HEK293T (cell line): ENCODE measurements around the gene PITX2.

Experiments
- ARNT ChIP-seq: fragments of 450-650 bp; IDR thresholded peaks from 2 replicates; pipeline ENCODE4 v1.6.1; 2017; ENCODE audit warnings: mild to moderate bottlenecking
- BHLHE40 ChIP-seq: fragments of 450-650 bp; IDR thresholded peaks from 2 replicates; pipeline ENCODE4 v1.6.1; 2016; ENCODE audit warnings: mild to moderate bottlenecking, moderate library complexity, borderline replicate concordance
- CTBP1 ChIP-seq: fragments of 450-650 bp; IDR thresholded peaks from 2 replicates; pipeline ENCODE4 v1.6.1; 2016; ENCODE audit warnings: borderline replicate concordance
- FOXM1 ChIP-seq: fragments of 450-650 bp; IDR thresholded peaks from 2 replicates; pipeline ENCODE4 v1.6.1; 2017; ENCODE audit warnings: mild to moderate bottlenecking, borderline replicate concordance
- LEF1 ChIP-seq: fragments of 450-650 bp; IDR thresholded peaks from 2 replicates; pipeline ENCODE4 v1.6.1; 2017; ENCODE audit warnings: mild to moderate bottlenecking, borderline replicate concordance
- SP1 ChIP-seq: fragments of 450-650 bp; IDR thresholded peaks from 2 replicates; pipeline ENCODE4 v1.6.1; 2017
- TARDBP ChIP-seq: fragments of 450-650 bp; IDR thresholded peaks from 2 replicates; pipeline ENCODE4 v1.6.1; 2016
- TF ChIP-seq, protein P1 (sequence below): fragments of 450-650 bp; IDR thresholded peaks from 2 replicates; pipeline ENCODE4 v1.6.1; 2016

DNA sequence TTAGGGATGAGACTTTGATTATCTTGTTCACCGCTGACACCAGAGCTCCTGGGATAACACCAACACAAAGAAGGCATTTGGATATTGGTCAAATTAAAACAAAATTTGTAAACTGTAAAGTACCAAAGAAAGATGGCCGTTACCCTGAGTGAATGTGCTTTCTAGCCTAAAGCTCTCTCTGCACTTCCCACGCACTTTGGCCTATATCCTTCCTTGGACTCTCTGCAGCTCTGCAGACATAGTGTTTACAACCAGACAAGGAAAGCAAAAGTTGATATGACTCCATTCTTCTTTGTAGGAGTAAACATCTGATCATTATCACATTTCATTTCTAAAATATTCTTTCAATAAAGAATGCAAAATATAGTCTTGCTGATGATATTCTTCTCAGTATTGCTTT is 44.8 kb upstream of the PITX2 start:
- no peak for TF ChIP-seq BHLHE40
- no peak for TF ChIP-seq FOXM1
- TF ChIP-seq SP1 = no peak
- no peak for TF ChIP-seq LEF1
- TF ChIP-seq, protein P1, sequence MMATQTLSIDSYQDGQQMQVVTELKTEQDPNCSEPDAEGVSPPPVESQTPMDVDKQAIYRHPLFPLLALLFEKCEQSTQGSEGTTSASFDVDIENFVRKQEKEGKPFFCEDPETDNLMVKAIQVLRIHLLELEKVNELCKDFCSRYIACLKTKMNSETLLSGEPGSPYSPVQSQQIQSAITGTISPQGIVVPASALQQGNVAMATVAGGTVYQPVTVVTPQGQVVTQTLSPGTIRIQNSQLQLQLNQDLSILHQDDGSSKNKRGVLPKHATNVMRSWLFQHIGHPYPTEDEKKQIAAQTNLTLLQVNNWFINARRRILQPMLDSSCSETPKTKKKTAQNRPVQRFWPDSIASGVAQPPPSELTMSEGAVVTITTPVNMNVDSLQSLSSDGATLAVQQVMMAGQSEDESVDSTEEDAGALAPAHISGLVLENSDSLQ = no peak
- TF ChIP-seq ARNT = no peak
- TF ChIP-seq CTBP1 = no peak
- TF ChIP-seq TARDBP = no peak
